Measurements from ENCODE around the gene SLC13A4.

GRCh38 chr7:135714534-135715009, 13.4 kb downstream of the SLC13A4 start:
- TF ChIP-seq CTCF (IDR thresholded peaks at IDR 0.05; ENCODE audit: poor library complexity) (no peak), EZH2phosphoT487 (IDR thresholded peaks at IDR 0.05; ENCODE audit: low read depth, severe bottlenecking, unreplicated experiment) (no peak)
